GM10248 (cell line): Measurements from ENCODE around the gene SLC25A42.

Experiments
- CTCF ChIA-PET: fragments of 300-600 bp; sonication (Branson Sonifier 250); formaldehyde crosslinking; extraction: SDS; loops from one replicate; lab custom pipeline; 2021; ENCODE audit warnings: antibody characterized with exemption; lab: Yijun Ruan, JAX
- POLR2A ChIA-PET: fragments of 350-650 bp; sonication (Branson Sonifier 250); formaldehyde crosslinking; extraction: SDS; loops from one replicate; lab custom pipeline; 2020; ENCODE audit warnings: antibody characterized with exemption; lab: Yijun Ruan, JAX
- DNase-seq: peaks from one replicate; pipeline ENCODE4 v3.0.0; 2012; ENCODE audit errors: extremely low spot score
- TF ChIP-seq, protein P1 (sequence below): IDR thresholded peaks from 2 replicates; pipeline ENCODE4 v1.5.1; 2012; ENCODE audit warnings: mild to moderate bottlenecking, low read depth; ENCODE audit errors: extremely low read depth, missing control alignments, control extremely low read depth

SLC25A42 gene

DNA sequence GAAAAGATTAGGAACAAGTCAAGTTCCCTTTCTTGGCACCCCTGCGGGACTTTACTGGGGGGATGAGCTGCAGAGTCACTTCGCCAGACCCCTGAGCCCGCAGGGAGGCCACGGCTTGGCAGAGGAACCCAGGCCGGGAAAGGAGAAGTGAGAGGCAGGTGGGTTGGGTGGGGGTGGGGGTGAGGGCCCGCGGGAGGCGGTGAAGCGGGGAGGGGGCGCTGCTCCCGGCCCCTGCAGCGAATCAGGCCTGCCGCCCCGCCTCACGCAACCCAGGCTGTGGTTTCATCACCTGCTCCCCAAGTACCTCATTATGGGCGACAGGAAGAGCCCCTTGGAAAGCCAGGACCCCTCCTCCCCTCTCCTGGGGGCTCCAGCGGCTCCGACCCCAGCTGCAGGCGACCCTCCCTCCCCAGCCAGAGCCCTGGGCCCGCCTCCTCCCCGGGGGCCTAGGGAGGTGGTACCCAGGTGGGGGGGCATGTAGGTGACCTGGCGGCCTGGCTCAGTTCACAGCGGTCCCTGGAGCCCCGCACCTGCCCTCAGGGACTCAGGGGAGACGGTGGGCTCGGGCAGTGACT, 96.8 kb downstream of the SLC25A42 start:
- ChIA-PET CTCF (interaction anchor here (4.7 to 8.4 kb wide), 3 partner anchors 8 to 14 kb away, joined by 27 to 93 read pairs (median 67); partner anchors contain the start of gene MEF2B), POLR2A (interaction anchor here (1.4 kb wide), 1 partner anchor 10 kb away, joined by 4 read pairs; the partner anchor contains the start of gene MEF2B)
- peak; percentile 79 for DNase-seq
- TF ChIP-seq, protein P1, sequence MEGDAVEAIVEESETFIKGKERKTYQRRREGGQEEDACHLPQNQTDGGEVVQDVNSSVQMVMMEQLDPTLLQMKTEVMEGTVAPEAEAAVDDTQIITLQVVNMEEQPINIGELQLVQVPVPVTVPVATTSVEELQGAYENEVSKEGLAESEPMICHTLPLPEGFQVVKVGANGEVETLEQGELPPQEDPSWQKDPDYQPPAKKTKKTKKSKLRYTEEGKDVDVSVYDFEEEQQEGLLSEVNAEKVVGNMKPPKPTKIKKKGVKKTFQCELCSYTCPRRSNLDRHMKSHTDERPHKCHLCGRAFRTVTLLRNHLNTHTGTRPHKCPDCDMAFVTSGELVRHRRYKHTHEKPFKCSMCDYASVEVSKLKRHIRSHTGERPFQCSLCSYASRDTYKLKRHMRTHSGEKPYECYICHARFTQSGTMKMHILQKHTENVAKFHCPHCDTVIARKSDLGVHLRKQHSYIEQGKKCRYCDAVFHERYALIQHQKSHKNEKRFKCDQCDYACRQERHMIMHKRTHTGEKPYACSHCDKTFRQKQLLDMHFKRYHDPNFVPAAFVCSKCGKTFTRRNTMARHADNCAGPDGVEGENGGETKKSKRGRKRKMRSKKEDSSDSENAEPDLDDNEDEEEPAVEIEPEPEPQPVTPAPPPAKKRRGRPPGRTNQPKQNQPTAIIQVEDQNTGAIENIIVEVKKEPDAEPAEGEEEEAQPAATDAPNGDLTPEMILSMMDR = no peak

DNA sequence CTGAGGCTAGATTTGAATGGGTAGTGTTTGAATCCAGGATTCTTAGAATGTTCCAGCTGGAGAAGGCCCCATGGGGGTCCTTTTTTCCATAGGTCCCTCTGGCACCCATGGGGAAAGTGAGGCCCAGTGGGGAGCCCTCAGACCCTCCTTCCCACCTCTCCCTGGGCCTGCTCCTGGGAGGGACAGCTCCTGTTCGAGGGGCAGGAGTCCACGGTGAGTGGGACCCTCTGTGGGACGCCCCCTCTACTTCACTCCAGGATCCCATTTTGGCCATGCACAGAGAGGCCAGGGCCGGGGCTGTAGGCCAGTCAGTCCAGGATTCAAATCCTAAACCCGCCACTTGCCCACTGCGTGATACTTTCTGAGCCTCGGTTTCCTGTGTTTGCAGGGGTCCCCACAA, 98.7 kb downstream of the SLC25A42 start:
- POLR2A ChIA-PET = no interaction called here
- CTCF ChIA-PET = interaction anchor here (1.0 to 8.4 kb wide), 2 partner anchors 12 to 15 kb away, joined by 3 to 93 read pairs; no protein-coding TSS in a partner anchor
- no peak for DNase-seq
- TF ChIP-seq, protein P1 = no peak
